SH-SY5Y (cell line): Measurements from ENCODE around the gene RGS9.

Experiments
- GATA2 ChIP-seq: IDR thresholded peaks from 2 replicates; pipeline ENCODE4 v1.6.1; 2011; ENCODE audit warnings: mild to moderate bottlenecking, low read depth, low read length
- GATA3 ChIP-seq: IDR thresholded peaks from 2 replicates; pipeline ENCODE4 v1.6.1; 2011; ENCODE audit warnings: low read depth, mild to moderate bottlenecking, low read length, moderate library complexity

- TF ChIP-seq GATA3 (no peak), GATA2 (no peak)
Observed at GRCh38 chr17:65131240-65131639, 5.9 kb upstream of the RGS9 start.
